Calu3 (cell line): Measurements from ENCODE around the gene SLITRK6. TPM values are rescaled to one million over a fixed set of nuclear protein-coding genes. Genes with fewer than 3 reads are reported as not detected.

ENCODE experiments used
- BruUV-seq: library from RNA; stranded (reverse); fragments of 400-500 nt; replicated peaks from 2 replicates; lab custom pipeline; 2021; lab: Mats Ljungman, UMichigan
- CTCF ChIA-PET: fragments of 300-600 bp; sonication (Branson Sonifier 250); formaldehyde crosslinking; loops from one replicate; lab custom pipeline; 2022; ENCODE audit warnings: antibody characterized with exemption; lab: Charles Lee
- DNase-seq: peaks from one replicate; pipeline ENCODE4 v3.0.0; 2022
- H3K27ac Mint-ChIP-seq: one replicate; pipeline ENCODE4 v1.8.0; 2022; ENCODE audit warnings: mixed read lengths; ENCODE audit not compliant: unreplicated experiment
- H3K27me3 Mint-ChIP-seq: one replicate; pipeline ENCODE4 v1.8.0; 2022; ENCODE audit warnings: mixed read lengths; ENCODE audit not compliant: unreplicated experiment
- H3K36me3 Mint-ChIP-seq: one replicate; pipeline ENCODE4 v1.8.0; 2022; ENCODE audit warnings: mild to moderate bottlenecking, moderate library complexity, mixed read lengths; ENCODE audit not compliant: insufficient read depth, unreplicated experiment
- H3K4me1 Mint-ChIP-seq: one replicate; pipeline ENCODE4 v1.8.0; 2022; ENCODE audit warnings: mild to moderate bottlenecking, low read depth, mixed read lengths; ENCODE audit not compliant: unreplicated experiment
- H3K4me3 Mint-ChIP-seq: one replicate; pipeline ENCODE4 v1.8.0; 2022; ENCODE audit warnings: mild to moderate bottlenecking, low read depth, moderate library complexity, mixed read lengths; ENCODE audit not compliant: unreplicated experiment
- H3K9me3 Mint-ChIP-seq: one replicate; pipeline ENCODE4 v1.8.0; 2022; ENCODE audit warnings: low read depth, mixed read lengths; ENCODE audit not compliant: unreplicated experiment
- intact Hi-C: fragments of 100-400 bp; cut with micrococcal nuclease; formaldehyde crosslinking; loops from one replicate; pipeline ENCODE4 v1.10.0; 2022; ENCODE audit not compliant: unreplicated experiment
- total RNA-seq: library from RNA; stranded (reverse); gene quantifications from 2 replicates; pipeline ENCODE4 v1.2.3, GENCODE V29; 2022
- TF ChIP-seq, protein P1 (sequence below): fragments of 200-600 bp; IDR thresholded peaks from one replicate; pipeline ENCODE4 v1.8.0; 2022; ENCODE audit warnings: antibody characterized with exemption; ENCODE audit not compliant: unreplicated experiment

Gene SLITRK6
- total RNA-seq, 1 experiment from 2014 or later, result not detected

- Mint-ChIP-seq H3K4me1 (no peaks in the 10 kb centered on the region), H3K36me3 (no peaks in the 10 kb centered on the region), H3K9me3 (no peaks in the 10 kb centered on the region), H3K4me3 (no peak overlapping the region), H3K27me3 (no peaks in the 10 kb centered on the region), H3K27ac (no peak overlapping the region)
- TF ChIP-seq, protein P1, sequence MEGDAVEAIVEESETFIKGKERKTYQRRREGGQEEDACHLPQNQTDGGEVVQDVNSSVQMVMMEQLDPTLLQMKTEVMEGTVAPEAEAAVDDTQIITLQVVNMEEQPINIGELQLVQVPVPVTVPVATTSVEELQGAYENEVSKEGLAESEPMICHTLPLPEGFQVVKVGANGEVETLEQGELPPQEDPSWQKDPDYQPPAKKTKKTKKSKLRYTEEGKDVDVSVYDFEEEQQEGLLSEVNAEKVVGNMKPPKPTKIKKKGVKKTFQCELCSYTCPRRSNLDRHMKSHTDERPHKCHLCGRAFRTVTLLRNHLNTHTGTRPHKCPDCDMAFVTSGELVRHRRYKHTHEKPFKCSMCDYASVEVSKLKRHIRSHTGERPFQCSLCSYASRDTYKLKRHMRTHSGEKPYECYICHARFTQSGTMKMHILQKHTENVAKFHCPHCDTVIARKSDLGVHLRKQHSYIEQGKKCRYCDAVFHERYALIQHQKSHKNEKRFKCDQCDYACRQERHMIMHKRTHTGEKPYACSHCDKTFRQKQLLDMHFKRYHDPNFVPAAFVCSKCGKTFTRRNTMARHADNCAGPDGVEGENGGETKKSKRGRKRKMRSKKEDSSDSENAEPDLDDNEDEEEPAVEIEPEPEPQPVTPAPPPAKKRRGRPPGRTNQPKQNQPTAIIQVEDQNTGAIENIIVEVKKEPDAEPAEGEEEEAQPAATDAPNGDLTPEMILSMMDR, result no peak
- BruUV-seq, result no TSS peak
- CTCF ChIA-PET, result no interaction called here
- intact Hi-C loops, result no loop called here
- DNase-seq, result no peak
These were observed 29.0 kb upstream of the SLITRK6 start for GRCh38 chr13:85828094-85828684.

GRCh38 chr13:85825454-85825853, 26.2 kb upstream of the SLITRK6 start:
- CTCF ChIA-PET, result no interaction called here
- no peak for DNase-seq
- no peak overlapping the region for H3K27ac Mint-ChIP-seq
- H3K4me1 Mint-ChIP-seq, result no peaks in the 10 kb centered on the region
- no TSS peak for BruUV-seq
- TF ChIP-seq, protein P1, result no peak
- no peak overlapping the region for H3K4me3 Mint-ChIP-seq
- H3K9me3 Mint-ChIP-seq, result no peaks in the 10 kb centered on the region
- H3K36me3 Mint-ChIP-seq, result no peaks in the 10 kb centered on the region
- H3K27me3 Mint-ChIP-seq, result no peaks in the 10 kb centered on the region
- intact Hi-C loops, result no loop called here

GRCh38 chr13:85823832-85824231, 24.6 kb upstream of the SLITRK6 start:
- BruUV-seq, result no TSS peak
- Mint-ChIP-seq H3K4me1 (no peaks in the 10 kb centered on the region), H3K27me3 (no peaks in the 10 kb centered on the region), H3K9me3 (no peaks in the 10 kb centered on the region), H3K36me3 (no peaks in the 10 kb centered on the region), H3K27ac (no peak overlapping the region), H3K4me3 (no peak overlapping the region)
- CTCF ChIA-PET, result no interaction called here
- DNase-seq, result no peak
- intact Hi-C loops, result loop anchor here (5.0 kb wide), 1 partner anchor 927 kb away; no protein-coding TSS in a partner anchor
- TF ChIP-seq, protein P1, result no peak

GRCh38 chr13:85819513-85819912, 20.3 kb upstream of the SLITRK6 start:
- Mint-ChIP-seq H3K9me3 (no peaks in the 10 kb centered on the region), H3K27me3 (no peaks in the 10 kb centered on the region), H3K27ac (no peak overlapping the region), H3K4me3 (no peak overlapping the region), H3K36me3 (no peaks in the 10 kb centered on the region), H3K4me1 (no peaks in the 10 kb centered on the region)
- BruUV-seq, result no TSS peak
- intact Hi-C loops, result no loop called here
- TF ChIP-seq, protein P1, result no peak
- DNase-seq, result no peak
- CTCF ChIA-PET, result no interaction called here
